GM19240 (cell line): ENCODE results near the gene CD24.
"Not testable (repeated sequence)": the region's sequence is repeated elsewhere in the genome, so short reads cannot be mapped to it uniquely, and the experiment has no call there.

Experiments used
- DNase-seq: peaks from one replicate; pipeline ENCODE4 v3.0.0; 2011; ENCODE audit warnings: low spot score; ENCODE audit not compliant: insufficient read length

The CD24 gene, protein sequence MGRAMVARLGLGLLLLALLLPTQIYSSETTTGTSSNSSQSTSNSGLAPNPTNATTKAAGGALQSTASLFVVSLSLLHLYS

DNA sequence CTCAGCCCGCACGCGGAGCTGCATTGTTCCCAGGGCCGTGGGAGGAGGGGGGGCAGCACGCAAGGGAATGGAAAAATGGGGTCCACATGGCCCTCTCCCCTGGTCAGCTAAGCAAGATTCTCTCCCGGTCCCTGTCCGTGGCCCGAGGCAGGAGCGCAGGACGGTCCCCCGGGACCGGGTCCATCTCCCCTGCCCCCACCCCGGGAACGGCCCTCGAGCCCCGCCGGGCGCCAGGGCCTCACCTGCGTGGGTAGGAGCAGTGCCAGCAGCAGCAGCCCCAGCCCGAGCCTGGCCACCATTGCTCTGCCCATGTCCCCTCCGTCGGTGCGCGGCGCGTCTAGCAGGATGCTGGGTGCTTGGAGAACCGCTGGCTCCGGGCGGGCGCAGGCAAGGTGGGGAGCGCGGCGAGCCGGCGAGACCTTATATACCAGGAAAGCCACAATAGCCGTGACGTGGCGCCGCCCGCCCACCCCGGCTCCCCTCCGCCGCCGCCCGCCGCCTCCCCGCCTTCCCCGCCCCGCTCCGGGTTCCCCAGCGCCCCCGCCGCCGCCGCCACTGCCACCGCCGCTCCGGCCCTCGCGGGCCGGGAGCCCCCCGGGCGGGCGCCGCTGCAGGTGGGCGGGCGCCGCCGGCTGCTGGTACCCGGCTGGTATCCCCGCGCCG, at the start of gene CD24:
Gene CD24 (minus strand): TSS at position 394 of the 663 bp plus-strand sequence. CDS start 83 bp downstream, at position 311.
- no peak for DNase-seq

DNA sequence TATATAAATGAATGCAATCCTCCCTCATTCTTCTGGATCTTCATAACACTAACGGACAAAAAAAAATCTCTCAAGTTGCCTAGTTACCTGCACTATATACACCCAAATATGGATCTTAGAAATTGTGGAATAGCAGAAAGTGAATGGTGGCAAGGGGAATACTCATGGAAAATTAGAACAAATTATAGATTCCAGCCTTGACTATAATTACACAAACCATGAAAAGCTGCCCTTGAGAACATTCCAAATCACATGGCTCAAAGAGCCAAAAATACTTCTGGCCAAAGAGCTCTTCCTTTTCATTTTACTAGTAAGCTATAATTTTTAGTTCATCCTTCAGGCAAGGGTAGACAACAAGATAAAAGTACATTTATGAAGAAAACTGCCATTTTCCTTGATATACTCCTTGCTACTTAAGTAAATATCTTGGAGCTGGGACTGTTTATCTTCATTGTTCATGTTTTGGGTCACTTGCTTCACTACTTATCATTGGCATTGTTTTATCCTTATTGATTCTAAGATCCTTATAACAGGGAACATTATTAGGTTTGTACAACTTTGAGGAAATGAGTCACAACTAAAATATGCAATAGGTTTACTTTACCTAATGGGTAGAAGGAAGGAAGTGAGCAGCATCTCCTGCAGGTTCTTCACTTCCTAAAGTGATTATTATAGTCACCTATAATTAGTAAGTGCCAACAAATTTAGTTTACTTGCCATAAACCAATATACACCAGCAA, 47.1 kb upstream of the CD24 start:
- no peak for DNase-seq

DNA sequence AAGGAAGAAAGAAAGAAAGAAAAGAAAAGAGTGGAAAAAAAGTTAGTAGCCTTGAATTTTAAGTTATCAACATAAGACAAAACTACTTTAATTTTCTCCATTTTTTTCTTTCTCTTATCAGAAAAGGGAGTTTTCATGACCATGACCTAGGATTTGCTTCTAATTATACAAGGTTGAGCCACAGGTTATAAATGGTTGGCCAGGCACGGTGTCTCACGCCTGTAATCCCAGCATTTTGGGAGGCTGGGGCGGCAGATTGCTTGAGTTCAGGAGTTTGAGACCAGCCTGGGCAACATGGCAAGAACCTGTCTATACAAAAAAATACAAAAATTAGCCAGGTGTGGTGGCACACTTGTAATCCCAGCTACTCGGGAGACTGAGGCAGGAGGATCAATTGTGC, 45.7 kb upstream of the CD24 start:
- DNase-seq = no peak

DNA sequence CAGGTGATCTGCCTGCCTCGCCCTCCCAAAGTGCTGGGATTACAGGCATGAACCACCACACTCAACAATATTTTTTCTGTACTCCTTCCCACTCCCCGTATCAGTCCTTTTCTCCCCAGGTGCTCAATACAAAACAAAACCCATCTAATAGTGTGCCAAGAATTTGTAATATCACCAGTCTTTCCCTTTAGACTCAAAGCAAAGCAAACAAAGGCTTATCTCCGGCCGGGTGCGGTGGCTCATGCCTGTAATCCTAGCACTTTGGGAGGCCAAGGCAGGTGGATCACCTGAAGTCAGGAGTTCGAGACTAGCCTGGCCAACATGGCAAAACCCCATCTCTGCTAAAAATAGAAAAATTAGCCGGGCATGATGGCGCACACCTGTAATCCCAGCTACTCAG, 45.1 kb upstream of the CD24 start:
- not testable (repeated sequence) for DNase-seq

DNA sequence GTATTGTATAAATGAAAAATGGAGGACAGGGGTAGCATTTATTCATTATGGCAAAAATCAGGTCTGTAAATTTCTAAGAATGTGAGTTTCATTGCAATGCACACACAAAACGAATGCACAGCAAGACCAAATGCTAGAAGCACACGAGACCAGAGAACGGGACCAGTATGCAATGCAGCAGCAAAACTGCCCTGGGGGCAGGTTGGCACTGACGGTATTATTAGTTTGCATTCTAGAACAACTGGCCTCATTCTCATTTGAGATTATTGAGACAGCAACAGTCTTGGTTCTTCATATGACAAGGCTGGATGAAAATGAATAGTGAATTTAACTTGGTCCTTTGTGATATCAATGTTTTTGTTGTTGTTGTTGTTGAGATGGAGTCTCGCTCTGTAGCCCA, 44.5 kb upstream of the CD24 start:
- no peak for DNase-seq

DNA sequence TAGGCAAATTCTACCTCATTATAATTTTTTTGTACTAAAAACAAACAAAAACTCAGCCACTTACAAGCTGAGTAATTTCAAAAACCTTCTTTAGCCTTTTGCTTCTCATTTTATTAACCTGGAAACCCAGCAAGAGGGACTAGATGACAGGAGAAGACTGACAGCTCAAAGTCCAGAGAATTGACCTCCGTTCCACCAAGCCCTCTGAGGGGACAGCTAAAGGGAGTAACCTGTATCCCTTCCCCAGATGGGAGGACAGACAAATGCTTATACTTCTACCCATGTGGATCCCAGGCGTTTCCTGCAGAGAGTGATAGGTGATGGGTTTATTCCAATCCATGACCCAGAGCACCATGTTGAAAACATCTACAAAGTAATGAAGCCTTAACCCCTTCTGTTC, 35.0 kb upstream of the CD24 start:
- no peak for DNase-seq

DNA sequence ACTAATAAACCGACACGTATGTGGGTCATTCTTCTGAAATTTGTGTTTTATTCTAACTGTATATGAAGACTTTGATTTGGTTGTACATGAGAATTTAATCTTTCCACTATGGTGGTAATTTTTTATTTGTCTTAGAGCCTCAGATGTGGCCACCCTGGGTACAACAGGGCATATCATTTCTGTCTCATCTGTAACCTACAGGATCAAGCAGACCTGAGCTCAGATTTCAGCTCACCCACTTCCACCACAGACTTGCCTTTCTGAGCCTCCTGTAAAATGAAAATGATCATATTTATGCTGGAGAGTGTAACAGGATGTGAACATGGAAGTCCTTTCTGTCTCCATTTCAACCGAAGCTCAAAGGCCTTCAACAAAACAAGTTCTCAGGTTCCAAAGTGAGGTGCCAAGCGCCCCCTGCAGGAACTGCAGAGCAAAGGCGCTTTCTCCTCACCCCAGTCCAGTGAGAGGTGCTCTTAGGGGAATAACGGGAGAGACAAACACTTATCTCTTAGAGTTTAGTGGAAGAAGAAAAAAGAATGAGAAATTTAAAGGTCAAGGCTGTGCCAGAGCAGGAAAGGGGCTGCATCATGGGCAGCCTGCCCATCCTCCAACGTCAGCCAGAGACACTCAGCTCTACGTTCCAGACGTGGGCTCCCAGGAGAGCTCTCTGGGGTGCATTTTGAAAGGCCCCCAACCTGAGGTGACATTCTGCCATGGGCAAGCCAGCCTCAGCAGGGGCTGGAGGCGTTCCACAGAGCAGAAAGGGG, 23.0 kb upstream of the CD24 start:
- DNase-seq = peak; percentile 50

DNA sequence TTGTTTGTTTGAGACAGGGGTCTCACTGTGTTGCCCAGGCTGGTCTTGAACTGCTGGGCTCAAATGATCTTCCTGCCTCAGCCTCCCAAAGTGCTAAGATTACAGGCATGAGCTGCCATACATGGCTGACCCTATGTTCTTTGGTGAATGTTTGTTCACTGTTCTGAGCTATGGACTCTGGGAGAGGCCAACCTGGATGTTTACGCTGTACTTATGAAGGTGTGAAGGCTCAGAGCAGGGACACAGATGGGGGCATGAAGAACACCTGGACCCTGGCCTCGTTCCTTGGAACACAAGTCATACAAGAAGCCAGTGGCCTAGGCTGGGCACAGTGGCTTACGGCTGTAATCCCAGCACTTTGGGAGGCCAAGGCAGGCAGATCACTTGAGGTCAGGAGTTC, 21.1 kb upstream of the CD24 start:
- no peak for DNase-seq

DNA sequence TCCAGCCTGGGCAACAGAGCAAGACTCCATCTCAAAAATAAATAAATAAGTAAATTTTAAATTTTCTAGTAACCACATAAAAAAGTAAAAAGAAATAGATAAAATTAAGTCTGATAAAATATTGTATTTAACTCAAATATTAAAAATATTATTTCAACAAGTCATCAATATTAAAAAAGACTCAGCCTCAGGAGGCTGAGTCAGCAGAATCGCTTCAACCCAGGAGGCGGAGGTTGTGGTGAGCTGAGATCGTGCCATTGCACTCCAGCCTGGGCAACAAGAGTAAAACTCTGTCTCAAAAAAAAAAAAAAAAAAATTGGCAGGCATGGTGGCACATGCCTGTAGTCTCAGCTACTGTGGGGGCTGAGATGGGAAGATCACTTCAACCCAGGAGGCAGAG, 15.2 kb upstream of the CD24 start:
- DNase-seq = not testable (repeated sequence)

DNA sequence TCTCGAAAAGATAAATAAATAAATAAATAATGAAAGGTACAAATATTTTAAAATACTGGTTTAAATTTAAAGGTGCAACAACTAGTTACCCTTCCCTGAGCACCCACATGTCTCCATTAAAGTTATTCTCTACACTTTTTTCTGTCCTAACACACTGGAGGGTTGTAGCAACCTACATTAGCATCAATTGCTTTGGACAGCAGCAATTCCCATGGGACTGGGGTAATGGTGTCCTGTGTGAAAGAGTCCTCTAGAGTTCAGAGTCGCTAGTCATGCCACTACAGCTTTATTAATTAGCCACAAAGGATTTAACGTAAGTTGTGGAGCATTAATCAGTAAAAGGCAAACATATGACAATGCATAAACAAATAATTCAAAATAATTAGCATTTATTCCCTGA, 14.1 kb upstream of the CD24 start:
- DNase-seq = no peak

DNA sequence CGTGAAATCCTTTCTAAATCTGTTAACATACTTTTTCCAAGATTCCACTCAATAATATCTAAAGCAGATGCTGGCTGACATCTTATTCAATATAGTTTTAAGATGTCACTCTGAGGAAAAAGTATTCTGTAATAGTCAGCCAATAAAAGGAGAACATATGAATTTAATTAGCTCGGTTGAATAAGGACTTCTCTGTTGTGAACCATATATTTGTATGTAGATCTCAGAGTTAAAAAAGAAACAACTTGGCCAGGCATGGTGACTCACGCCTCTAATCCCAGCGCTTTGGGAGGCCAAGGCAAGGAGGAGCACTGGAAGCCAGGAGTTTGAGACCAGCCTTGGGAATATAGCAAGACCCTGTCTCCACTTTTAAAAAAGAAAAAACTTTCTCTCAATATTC, 7.4 kb upstream of the CD24 start:
- DNase-seq = no peak

DNA sequence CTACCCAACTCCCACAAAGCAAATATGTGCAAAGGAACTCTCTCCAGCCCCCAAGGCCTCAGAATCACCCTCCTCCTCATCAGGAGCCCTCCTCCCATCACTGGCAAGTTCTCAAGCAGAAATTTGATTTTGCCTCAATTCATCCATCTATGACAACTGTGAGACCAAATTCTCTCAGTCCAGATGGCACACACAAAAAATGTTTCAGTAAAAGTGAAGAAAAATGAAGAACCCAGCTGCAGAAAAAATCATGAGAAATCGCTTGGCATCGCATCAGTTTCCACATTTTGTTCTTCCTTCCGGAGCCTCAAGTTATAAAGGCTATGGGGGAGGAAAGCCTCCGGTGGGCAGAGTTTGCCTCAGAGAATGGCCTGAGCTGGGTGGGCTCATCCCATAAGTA, 6.4 kb upstream of the CD24 start:
- no peak for DNase-seq

DNA sequence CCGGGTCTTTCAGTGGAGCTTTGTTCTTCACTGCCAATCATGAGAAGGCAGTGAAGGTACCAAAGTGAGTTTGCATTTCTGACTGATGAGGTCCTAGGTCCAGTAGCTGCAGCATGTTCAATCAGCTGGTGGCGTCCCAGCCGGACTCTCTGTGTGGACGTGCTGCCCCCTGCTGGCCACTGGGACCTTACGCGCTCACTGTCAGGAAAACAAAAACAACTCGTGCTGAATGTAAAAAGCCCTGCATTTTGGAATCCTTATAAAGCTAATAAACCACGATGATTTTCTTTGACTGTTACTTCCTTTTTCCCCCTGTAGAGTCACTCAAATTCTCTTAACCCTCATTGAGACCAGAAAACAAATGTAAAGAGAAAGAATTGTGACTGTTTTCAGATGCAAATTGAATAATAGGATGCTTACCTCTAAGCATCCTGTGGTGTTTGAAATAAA, 4.9 kb upstream of the CD24 start:
- peak; percentile 48 for DNase-seq

DNA sequence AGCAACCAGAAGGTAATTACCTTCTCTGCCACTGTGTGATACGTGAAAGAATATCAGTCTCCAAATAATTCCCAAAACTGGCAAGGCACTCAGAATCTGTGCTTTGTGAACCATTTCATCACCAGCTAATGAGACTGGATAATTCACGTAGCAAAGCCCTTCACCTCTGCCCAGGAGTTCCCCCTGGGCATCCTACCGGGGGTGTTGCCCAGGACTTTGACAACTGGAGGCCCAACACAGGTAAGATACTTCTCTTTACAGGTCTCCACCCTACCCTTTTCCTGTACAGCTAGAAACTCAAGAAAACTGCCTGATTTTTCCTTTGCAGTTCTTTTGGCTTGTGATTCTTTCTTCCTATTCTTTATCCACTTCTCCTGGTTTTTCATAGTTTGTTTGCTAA, 2.7 kb upstream of the CD24 start:
- no peak for DNase-seq

DNA sequence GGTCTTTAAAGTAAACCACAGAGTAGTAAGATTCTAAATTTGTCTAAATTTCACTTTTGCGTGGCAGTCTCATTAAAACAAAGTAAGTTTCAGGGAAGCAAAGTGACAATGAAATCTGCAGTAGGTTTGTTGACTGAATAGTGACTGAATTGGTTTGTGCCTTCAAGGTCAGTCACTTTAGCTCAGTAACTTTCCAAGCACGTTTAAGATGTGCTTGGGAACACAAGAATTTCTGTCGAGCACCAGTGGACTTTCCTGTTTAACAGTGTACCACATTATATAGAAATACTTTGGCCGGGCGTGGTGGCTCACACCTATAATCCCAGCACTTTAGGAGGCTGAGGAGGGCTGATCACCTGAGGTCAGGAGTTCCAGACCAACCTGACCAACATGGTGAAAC, 1.7 kb upstream of the CD24 start:
- no peak for DNase-seq

DNA sequence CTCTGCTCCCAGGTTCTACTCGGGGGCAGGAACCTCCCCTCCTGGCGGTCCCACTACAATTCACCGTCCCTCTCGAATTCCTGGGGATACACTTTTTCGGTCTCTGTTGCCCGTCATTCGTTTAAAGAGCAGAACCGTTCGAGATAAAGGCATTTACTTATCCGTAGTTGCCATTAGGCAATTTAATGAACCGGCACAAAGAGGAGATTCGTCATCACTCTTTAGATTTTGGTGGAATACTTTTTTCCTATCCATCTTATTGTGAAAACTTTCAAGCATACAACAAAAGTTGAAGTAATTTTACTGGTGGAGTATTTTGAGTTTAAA, 1.2 kb upstream of the CD24 start:
- no peak for DNase-seq

DNA sequence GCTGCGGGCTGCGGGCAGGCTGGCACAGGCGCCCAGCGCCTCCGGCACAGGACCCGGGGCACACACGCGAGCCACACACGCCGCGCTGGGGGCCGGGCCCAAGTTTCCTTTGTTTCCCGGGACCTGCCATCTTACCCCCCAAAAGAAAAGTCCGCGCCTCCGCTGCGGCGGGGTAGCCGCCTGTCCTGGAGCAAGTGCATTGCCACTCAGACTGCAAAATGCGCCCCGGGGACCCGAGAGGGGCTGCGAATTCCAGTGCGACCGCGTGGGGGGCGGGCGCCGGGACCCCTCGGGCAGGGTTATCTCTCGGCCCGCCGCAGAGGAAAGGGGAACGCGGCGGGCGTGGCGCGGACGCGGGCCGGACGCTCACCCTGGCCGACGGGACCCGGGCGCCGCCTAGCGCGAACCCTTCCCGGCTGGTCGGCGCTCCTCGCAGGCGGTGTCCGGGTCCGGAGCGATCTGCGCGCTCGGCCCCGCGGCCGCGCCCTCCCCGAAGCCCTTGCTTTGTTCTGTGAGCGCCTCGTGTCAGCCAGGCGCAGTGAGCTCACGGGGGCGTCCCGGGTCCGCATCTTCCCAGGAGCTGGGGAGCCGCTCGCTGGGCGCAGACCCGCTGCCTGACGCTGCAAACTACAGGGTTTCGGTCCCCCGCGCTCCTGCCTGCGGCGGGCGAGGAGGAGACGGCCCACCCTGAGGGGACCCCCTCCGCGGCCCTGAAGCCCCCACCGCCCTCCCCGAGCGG, 639 bp upstream of the CD24 start:
- DNase-seq = no peak

DNA sequence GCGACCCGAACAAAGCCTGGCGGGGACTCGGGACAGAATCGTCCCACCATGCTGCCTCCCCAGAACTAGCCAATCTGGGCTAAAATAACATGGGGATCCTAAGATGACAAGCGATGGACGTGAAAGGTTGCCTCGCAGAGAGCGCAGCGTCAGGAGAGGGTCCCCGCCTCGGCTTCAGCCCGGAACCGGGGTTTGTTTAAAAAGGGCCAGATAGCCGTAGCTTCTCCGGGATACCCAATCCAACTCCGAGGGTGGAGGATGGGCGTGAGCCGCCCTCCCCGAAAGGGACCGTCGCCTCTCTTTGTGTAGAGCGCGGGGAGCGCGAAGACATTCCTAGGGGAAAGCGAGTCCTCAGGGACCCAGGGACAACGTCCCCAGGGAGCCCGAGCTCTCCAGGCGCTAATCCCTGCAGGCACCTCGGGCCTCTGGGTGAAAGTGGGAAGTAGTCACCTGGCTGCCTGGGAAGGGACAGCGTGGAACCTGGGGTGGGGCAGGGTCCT, 643 bp downstream of the CD24 start:
- DNase-seq = no peak

DNA sequence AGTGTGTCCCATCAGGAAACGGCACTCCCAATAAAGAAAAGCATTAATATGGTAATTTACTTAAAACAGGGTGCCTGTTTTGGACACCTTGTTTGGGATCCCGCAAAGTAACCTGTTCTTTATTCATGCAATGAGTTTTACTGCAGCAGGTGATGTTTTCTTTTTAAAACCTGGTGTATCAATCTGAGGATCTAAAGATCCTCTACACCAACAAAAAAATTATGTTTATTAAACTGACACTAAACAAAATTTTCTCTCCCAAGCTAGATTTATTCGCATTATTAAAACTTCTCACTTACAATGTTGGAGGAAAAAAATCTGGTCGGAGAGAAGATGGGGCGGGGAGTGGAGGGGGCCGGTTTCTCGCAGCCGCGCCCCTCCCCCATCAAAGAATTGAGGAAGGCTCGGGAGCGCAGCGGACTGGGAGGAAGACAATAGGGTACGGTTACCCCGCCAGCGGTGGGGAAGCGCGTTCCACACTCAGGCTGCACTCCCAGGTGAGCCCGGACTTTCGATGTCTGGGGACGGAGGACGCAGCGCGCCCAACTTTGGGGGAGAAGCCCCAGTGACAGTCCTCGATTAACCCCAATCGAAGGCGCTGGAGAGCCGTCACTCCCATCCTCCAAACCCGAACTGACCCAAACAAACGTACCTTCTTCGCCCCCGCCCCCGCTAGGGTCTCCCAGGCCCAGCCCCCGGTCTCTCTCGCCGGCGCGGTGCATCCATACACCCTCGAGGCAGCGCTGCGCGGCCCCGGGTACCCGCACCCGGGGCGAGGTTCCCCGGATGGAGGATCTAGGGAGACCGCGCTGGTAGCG, 1.3 kb downstream of the CD24 start:
- no peak for DNase-seq

DNA sequence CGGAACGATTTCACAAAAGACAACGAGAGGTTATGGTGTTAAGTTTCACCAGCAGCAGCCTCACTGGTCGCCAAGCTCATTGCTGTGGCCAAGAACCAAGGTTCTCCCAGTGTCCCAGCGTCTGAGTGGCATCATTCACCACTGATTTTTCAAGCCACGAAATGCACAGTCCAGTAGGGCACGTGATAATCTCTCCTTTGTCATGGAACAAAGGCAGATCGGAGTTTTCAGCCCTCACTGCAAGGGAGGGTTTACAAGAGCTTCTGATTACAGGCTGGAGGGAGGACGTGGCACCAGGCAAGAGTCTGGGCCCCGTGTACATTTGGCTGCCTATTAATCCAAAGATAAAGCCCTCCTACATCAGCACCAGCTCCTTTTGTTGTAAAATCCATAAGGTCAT, 2.0 kb downstream of the CD24 start:
- DNase-seq = no peak

DNA sequence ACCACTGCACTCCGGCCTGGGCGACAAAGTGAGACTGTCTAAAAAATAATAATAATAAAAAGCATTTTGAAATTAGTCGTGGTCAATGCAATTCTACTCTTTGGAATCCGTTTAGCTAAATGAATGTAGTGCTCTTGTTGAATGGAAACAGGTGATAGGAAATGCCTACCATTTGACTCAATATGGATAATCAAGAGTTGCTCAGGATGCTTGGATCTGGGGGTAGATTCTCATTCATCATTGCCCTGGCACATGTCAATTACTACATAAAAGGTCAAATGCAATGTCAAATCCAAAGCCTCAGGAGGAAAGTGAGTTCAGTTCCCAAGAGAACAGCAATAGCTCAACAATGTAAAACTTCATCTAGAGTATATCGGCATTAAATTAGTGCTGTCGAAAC, 3.8 kb downstream of the CD24 start:
- not testable (repeated sequence) for DNase-seq
